Mucosa of rectum (tissue), 2 donors: Measurements from ENCODE around the gene SORCS3.

Experiments
- H3K27ac ChIP-seq, 2 donors: one replicate each; pipeline ENCODE4 v1.7.0; 2013; ENCODE audit warnings: inconsistent platforms in 2 of 2, low read depth in 2 of 2, low read length in 2 of 2
- H3K27me3 ChIP-seq, 2 donors: one replicate each; pipeline ENCODE4 v1.7.0; 2013; ENCODE audit warnings: low read length in 2 of 2; ENCODE audit not compliant: control insufficient read depth in 2 of 2, insufficient read depth in 2 of 2
- H3K36me3 ChIP-seq, 2 donors: one replicate each; pipeline ENCODE4 v1.7.0; 2013; ENCODE audit warnings: low read length in 2 of 2; ENCODE audit not compliant: control insufficient read depth in 2 of 2, insufficient read depth in 2 of 2
- H3K4me1 ChIP-seq, 2 donors: one replicate each; pipeline ENCODE4 v1.7.0; 2013; ENCODE audit warnings: low read length in 2 of 2, mild to moderate bottlenecking in 1 of 2; ENCODE audit not compliant: control insufficient read depth in 2 of 2, insufficient read depth in 2 of 2
- H3K4me3 ChIP-seq, 2 donors: one replicate each; pipeline ENCODE4 v1.7.0; 2013; ENCODE audit warnings: low read length in 2 of 2
- H3K9ac ChIP-seq, 2 donors: one replicate each; pipeline ENCODE4 v1.7.0; 2013; ENCODE audit warnings: low read length in 2 of 2, low read depth in 1 of 2, mild to moderate bottlenecking in 1 of 2
- H3K9me3 ChIP-seq, 2 donors: one replicate each; pipeline ENCODE4 v1.7.0; 2013; ENCODE audit warnings: low read length in 2 of 2; ENCODE audit not compliant: control insufficient read depth in 2 of 2
- donor health status: healthy.
- donor health status: Normal muscosa, but diverticular disease.

SORCS3 gene

DNA sequence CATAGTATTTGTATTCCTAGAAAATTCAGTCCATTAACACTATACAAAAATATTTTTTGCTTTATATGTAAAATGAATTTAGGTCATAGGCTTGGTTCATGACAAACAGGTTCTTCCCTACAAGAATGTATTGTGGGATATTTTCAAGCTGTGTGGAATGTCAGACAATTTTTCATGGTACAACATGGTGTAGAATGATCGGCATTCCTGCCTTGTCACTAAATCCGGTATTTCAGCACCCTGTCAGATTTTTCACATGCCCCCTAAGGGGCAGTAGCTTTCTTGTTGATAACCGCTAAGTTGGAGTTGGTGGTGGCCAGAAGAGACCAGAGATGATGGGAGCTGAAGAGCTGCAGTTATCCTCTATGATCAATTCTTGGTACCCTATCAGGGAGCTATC lies 154.3 kb downstream of the SORCS3 start:
- Histone ChIP-seq H3K9ac (no peak overlapping the region), H3K4me3 (no peak overlapping the region), H3K4me1 (no peaks in the 10 kb centered on the region), H3K36me3 (no peaks in the 10 kb centered on the region), H3K27me3 (no peaks in the 10 kb centered on the region), H3K9me3 (no peaks in the 10 kb centered on the region), H3K27ac (no peak overlapping the region)

DNA sequence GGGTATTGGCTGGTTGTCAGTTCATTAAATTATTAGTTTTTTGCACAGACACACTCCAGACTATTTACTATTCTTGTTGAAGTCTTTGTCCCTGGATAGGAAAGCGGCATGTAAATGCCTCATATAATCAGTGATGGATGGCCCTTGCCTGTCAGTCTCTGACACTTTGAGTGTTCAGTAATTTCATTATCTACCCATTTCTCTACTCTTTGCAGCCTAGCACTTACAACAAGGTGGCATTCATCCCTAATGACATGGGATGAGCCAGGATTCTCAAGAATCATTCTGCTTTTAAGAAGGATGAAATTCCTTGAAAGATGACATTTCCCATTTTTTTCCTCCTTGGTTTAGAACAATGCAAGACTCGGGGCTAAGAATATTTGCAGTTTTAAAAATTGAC lies 155.7 kb downstream of the SORCS3 start:
- no peak overlapping the region for H3K27ac ChIP-seq
- H3K4me3 ChIP-seq = no peak overlapping the region
- H3K9me3 ChIP-seq = no peaks in the 10 kb centered on the region

DNA sequence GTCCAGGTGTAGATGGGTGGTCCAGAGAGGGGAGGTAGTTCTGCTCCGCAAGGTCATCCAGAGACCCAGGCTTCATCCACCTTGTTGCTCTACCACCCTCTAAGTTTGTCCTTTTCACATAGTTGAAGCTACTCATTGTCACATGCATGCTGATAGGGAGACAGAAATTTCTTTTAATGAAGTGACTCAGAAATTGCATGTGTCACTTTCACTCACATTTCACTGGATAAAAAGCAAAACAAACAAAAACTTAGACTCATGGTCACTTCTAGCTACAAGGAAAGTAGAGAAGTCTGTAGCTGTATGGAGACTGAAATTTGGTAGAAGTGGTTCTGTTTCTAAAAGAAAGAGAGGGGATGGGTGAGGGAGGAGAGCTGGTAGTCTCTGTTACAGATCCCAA lies 161.9 kb downstream of the SORCS3 start:
- H3K4me3 ChIP-seq = no peak overlapping the region
- H3K36me3 ChIP-seq = no peaks in the 10 kb centered on the region
- H3K27ac ChIP-seq = no peak overlapping the region
- H3K27me3 ChIP-seq = no peaks in the 10 kb centered on the region
- no peak overlapping the region for H3K9ac ChIP-seq
- H3K9me3 ChIP-seq = no peaks in the 10 kb centered on the region
- H3K4me1 ChIP-seq = no peaks in the 10 kb centered on the region

More for the DNA sequence above, 155.7 kb downstream of the SORCS3 start:
- Histone ChIP-seq H3K36me3 (no peaks in the 10 kb centered on the region), H3K27me3 (no peaks in the 10 kb centered on the region), H3K9ac (no peak overlapping the region), H3K4me1 (no peaks in the 10 kb centered on the region)

DNA sequence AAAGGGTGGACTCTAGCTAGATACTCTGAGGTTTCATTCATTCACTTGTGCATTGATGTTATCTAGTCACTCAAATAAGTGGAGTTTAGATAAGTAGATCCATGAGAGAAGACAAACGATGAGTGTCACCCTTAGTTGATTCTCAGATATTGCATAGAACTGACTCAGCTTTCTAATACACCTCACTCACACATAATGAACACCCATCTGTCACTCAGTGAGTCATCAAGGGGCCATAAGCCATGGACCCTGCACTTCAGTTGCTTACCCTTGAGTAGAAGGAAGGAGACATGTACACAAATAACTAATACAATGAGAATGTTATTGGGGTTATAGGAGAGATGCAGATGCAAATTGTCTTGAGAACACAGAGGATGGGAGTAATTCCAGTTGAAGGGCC lies 163.8 kb downstream of the SORCS3 start:
- Histone ChIP-seq H3K4me1 (no peaks in the 10 kb centered on the region), H3K4me3 (no peak overlapping the region), H3K27me3 (no peaks in the 10 kb centered on the region), H3K9me3 (no peaks in the 10 kb centered on the region), H3K27ac (no peak overlapping the region), H3K9ac (no peak overlapping the region), H3K36me3 (no peaks in the 10 kb centered on the region)

DNA sequence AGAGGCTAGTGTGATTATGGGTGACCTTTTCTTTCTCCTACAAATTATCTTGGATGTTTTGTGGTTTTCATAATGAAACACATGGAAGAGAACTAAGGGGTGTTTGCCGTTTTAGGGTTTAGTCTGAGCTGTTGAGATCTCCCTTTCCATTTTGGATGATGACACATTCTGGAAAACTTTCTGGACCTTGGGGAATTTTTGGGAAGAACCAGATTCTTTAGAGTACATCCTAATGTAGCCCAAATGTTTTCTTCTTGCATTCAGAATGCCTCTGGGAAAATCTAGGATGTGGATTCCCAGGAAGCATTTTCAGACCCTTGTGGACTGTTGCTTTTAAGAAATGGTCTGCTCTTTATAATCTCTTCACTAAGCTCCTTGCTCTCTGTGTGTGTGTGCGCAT lies 165.7 kb downstream of the SORCS3 start:
- no peak overlapping the region for H3K27ac ChIP-seq
- H3K9ac ChIP-seq = no peak overlapping the region
- H3K27me3 ChIP-seq = no peaks in the 10 kb centered on the region
- no peak overlapping the region for H3K4me3 ChIP-seq
- H3K9me3 ChIP-seq = no peaks in the 10 kb centered on the region
- no peaks in the 10 kb centered on the region for H3K4me1 ChIP-seq
- H3K36me3 ChIP-seq = no peaks in the 10 kb centered on the region

DNA sequence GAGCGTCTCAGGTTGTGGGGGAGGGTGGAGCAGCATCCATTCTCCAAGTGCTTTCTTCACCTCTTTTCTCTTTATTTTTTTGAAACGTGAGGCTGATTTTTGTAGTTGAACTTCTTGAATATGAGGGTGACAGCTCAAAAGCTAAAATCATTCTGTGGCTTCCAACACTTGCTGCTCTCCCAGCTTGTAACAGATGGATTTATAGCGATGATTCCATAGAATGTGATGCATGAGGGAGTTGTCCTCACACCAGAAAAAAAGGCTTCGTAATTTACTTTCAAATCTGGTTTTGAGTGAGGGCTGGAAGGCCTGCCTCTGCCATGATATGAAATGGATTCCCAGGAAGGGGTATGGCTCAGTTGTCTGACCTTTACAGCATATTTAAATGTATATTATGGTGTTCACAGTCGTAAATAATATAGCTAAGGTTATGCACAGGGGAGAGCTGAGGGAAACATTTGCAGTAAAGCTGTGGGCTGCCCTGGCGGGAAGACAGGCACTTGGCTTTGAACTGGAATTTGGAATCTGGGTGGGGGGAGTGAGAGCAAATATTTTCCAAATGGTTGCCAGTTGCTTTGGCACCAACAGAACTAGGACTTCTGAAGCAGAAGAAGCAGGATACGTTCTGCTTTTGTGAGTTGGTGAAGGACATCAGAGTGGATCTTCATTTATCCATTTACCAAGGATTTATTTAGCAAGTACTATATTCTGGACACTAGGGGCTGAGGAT lies 166.7 kb downstream of the SORCS3 start:
- H3K27me3 ChIP-seq = no peaks in the 10 kb centered on the region
- no peaks in the 10 kb centered on the region for H3K36me3 ChIP-seq
- H3K4me1 ChIP-seq = no peaks in the 10 kb centered on the region
- H3K9ac ChIP-seq = no peak overlapping the region
- no peak overlapping the region for H3K4me3 ChIP-seq
- H3K27ac ChIP-seq = no peak overlapping the region
- no peaks in the 10 kb centered on the region for H3K9me3 ChIP-seq

DNA sequence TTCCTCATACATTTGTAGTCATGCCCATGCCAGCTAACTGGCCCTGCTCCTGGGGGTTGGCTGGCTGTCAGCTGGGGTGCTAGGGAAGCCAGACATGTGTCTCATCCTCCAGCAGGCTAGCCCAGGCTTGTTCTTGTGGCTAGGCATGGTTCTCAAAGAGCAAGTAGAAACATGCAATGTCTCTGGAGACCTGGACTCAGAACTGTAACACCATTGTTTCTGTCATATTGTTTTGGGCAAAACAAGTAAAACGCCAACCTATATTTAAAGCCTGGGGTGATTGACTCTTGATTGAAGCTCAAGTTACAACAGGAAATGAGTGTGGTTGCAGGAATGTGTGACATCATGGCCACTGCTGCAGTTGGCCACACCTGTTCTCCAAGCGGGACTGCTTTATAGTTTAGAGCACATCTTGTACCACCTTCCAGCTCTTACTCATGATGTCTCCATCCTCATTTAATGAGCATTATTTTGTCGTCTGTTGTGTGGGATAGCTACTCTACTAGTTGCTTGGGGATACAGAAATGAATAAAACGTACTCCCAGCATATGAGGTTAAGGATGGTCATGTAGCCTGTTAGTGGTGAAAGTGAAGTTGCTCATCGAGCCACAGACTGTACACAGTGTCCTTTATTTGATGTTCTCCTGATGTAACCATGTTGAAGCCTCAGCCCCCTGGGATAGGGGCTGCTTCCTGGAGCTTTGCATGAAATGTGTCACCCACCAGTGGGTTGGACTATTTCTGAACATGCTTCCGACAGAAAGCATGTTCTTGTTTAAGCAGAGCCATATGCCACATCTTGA lies 168.4 kb downstream of the SORCS3 start:
- Histone ChIP-seq H3K27me3 (no peaks in the 10 kb centered on the region), H3K9ac (no peak overlapping the region), H3K27ac (no peak overlapping the region), H3K4me3 (no peak overlapping the region), H3K4me1 (no peaks in the 10 kb centered on the region), H3K36me3 (no peaks in the 10 kb centered on the region), H3K9me3 (no peaks in the 10 kb centered on the region)

DNA sequence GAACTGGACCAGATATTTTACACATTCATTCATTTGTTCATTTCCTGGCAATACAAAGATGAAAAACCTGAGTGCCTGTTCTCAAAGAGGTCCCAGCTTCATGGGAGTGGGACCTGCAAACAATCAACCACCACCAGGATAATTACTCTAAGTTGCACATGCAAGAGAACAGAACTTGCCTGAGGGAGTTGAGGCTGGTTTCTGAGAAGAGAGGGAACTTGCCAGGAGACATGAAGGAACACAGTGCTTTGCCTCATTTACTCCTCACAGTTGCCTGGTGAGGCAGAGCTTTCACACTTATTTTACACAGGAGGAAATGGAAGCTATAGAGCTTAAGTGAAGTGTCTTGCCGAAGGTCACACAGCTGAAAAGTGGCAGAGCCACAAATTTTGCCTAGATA lies 170.1 kb downstream of the SORCS3 start:
- Histone ChIP-seq H3K4me3 (no peak overlapping the region), H3K27ac (no peak overlapping the region), H3K27me3 (no peaks in the 10 kb centered on the region), H3K9ac (no peak overlapping the region), H3K4me1 (no peaks in the 10 kb centered on the region), H3K36me3 (no peaks in the 10 kb centered on the region), H3K9me3 (no peaks in the 10 kb centered on the region)

DNA sequence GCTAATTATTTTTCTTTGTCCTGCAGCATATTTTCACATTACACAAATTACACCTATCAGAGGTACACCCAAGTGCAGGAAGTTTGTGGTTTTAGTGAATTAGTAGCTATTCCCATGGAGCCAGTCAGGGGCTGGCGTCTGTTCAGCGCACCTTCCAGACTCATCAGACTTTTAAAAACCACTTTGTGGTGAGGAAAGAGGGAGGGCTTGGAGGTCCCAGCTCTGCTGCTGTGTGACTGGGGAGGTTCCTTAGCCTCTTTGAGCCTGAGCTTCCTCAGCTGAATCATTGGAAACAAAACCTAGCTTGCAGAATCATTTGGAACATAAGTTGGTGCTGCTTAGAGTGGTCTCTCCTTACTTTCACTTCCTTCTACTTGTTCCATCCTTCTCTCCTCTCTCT lies 175.4 kb downstream of the SORCS3 start:
- Histone ChIP-seq H3K4me3 (no peak overlapping the region), H3K27me3 (no peaks in the 10 kb centered on the region)

DNA sequence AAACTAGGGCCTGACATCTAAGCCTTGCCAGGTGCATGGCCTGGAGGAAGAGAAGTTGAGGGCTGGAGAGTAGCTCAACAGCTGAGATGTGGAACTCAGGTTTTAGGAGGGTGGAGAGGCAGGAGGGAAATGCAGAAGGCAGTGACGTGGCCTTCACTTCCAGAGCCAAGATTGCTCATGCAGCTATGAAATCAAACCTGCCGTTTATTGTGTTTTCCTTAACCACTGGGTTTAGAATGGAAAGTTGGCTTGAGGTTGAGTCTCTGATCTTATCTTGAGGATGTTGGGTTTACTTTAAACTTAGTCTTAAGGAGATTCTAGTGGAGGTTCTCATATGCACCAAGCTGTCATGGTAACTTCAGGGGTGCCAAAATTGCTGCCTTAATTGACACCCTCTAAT lies 178.6 kb downstream of the SORCS3 start:
- Histone ChIP-seq H3K9ac (no peak overlapping the region), H3K4me1 (no peaks in the 10 kb centered on the region), H3K4me3 (no peak overlapping the region), H3K27ac (no peak overlapping the region), H3K27me3 (no peaks in the 10 kb centered on the region), H3K36me3 (no peaks in the 10 kb centered on the region), H3K9me3 (no peaks in the 10 kb centered on the region)

More for the DNA sequence above, 175.4 kb downstream of the SORCS3 start:
- no peaks in the 10 kb centered on the region for H3K4me1 ChIP-seq
- no peaks in the 10 kb centered on the region for H3K36me3 ChIP-seq
- H3K9me3 ChIP-seq = no peaks in the 10 kb centered on the region
- no peak overlapping the region for H3K9ac ChIP-seq
- H3K27ac ChIP-seq = no peak overlapping the region
